NT2/D1 (cell line): ENCODE results near the gene PRICKLE1.

Experiments used
- SUZ12 ChIP-seq: IDR thresholded peaks from 2 replicates; pipeline ENCODE4 v1.6.1; 2011; ENCODE audit not compliant: insufficient read length, insufficient read depth; ENCODE audit errors: extremely low read depth
- YY1 ChIP-seq: IDR thresholded peaks from 2 replicates; pipeline ENCODE4 v1.6.1; 2011; ENCODE audit not compliant: insufficient read length, insufficient read depth
- ZNF274 ChIP-seq: IDR thresholded peaks from 2 replicates; pipeline ENCODE4 v1.6.1; 2011; ENCODE audit warnings: mild to moderate bottlenecking, low read depth, low read length

GRCh38 chr12:42422785-42423184 is 166.8 kb downstream of the PRICKLE1 start:
- TF ChIP-seq SUZ12 (no peak), ZNF274 (no peak), YY1 (no peak)
